GM23248 (cell line): ENCODE data around the gene MRPL18. TPM values are rescaled to one million over a fixed set of nuclear protein-coding genes. Genes with fewer than 3 reads are reported as not detected.

ENCODE experiments used
- DNase-seq: peaks from one replicate; pipeline ENCODE4 v3.0.0-alpha.2; 2015
- H2AFZ ChIP-seq: fragments of 200-600 bp; sonication (generic); 2 replicates; pipeline ENCODE4 v1.6.1; 2016; ENCODE audit warnings: antibody characterized with exemption
- H3F3A ChIP-seq: fragments of 200-600 bp; sonication (generic); 2 replicates; pipeline ENCODE4 v1.6.1; 2016; ENCODE audit warnings: mild to moderate bottlenecking, antibody characterized with exemption, mixed run types; ENCODE audit not compliant: insufficient read depth
- H3K27ac ChIP-seq: fragments of 200-600 bp; sonication (generic); 2 replicates; pipeline ENCODE4 v1.5.1; 2016; ENCODE audit warnings: mild to moderate bottlenecking
- H3K27me3 ChIP-seq: fragments of 200-600 bp; sonication (generic); replicated peaks from 2 replicates; pipeline ENCODE4 v1.6.1; 2016; ENCODE audit warnings: mild to moderate bottlenecking; ENCODE audit not compliant: insufficient read depth
- H3K36me3 ChIP-seq: fragments of 200-600 bp; sonication (generic); 2 replicates; pipeline ENCODE4 v1.6.1; 2016; ENCODE audit warnings: low read depth, mild to moderate bottlenecking
- H3K4me1 ChIP-seq: fragments of 200-600 bp; sonication (generic); 2 replicates; pipeline ENCODE4 v1.6.1; 2016; ENCODE audit warnings: mild to moderate bottlenecking; ENCODE audit not compliant: insufficient read depth
- H3K4me2 ChIP-seq: fragments of 200-600 bp; sonication (generic); one replicate; pipeline ENCODE4 v1.6.1; 2016; ENCODE audit warnings: mild to moderate bottlenecking; ENCODE audit not compliant: unreplicated experiment
- H3K4me3 ChIP-seq: fragments of 200-600 bp; sonication (generic); 2 replicates; pipeline ENCODE4 v1.5.1; 2016; ENCODE audit warnings: mild to moderate bottlenecking
- H3K79me2 ChIP-seq: fragments of 200-600 bp; sonication (generic); 2 replicates; pipeline ENCODE4 v1.6.1; 2016; ENCODE audit warnings: mild to moderate bottlenecking; ENCODE audit not compliant: insufficient read depth
- H3K9ac ChIP-seq: fragments of 200-600 bp; sonication (generic); 2 replicates; pipeline ENCODE4 v1.6.1; 2016; ENCODE audit warnings: mild to moderate bottlenecking
- H3K9me2 ChIP-seq: fragments of 200-600 bp; sonication (generic); 2 replicates; pipeline ENCODE4 v1.6.1; 2016; ENCODE audit warnings: mixed run types, mild to moderate bottlenecking, moderate library complexity; ENCODE audit not compliant: insufficient read depth
- H3K9me3 ChIP-seq: fragments of 200-600 bp; sonication (generic); one replicate; pipeline ENCODE4 v1.6.1; 2017; ENCODE audit warnings: low read depth
- H4K20me1 ChIP-seq: fragments of 200-600 bp; sonication (generic); 2 replicates; pipeline ENCODE4 v1.6.0; 2016; ENCODE audit not compliant: insufficient read depth
- EZH2 ChIP-seq: fragments of 200-600 bp; sonication (generic); IDR thresholded peaks from 2 replicates; pipeline ENCODE4 v1.6.1; 2018; ENCODE audit warnings: antibody characterized with exemption, mild to moderate bottlenecking; ENCODE audit not compliant: insufficient read depth, poor library complexity, severe bottlenecking
- EZH2phosphoT487 ChIP-seq: fragments of 200-600 bp; sonication (generic); IDR thresholded peaks from 2 replicates; pipeline ENCODE4 v1.6.1; 2018; ENCODE audit warnings: antibody characterized with exemption, moderate library complexity, mild to moderate bottlenecking, low read depth; ENCODE audit not compliant: insufficient read depth
- WGBS, 2 experiments: methylation state at CpG; one replicate each; pipeline ENCODE4 v1.1.6; 2015 to 2017; ENCODE audit warnings: low lambda C conversion rate in 2 of 2, low coverage in 1 of 2; ENCODE audit errors: missing lambda C conversion rate in 2 of 2; 5-methylcytosine and 5-hydroxymethylcytosine counted together
- in situ Hi-C: fragments of 300-500 bp; cut with MboI; formaldehyde crosslinking; loops from 2 replicates; pipeline ENCODE4 v1.15.0; 2020
- polyA plus RNA-seq: library from polyadenylated mRNA; unstranded; fragments of >200 nt; fragmentation: Nextera tagmentation; extraction: Ambion mirVana; gene quantifications from 2 replicates; pipeline ENCODE4 v1.2.1, GENCODE V29; 2016
- total RNA-seq: library from RNA; depleted of rRNA; stranded (reverse); fragments of >200 nt; shearing (Covaris generic); gene quantifications from 2 replicates; pipeline ENCODE4 v1.2.3, GENCODE V29; 2014

MRPL18 gene
- total and polyA plus RNA-seq, 2 experiments from 2014 or later, result 91.3 to 110 TPM

DNA sequence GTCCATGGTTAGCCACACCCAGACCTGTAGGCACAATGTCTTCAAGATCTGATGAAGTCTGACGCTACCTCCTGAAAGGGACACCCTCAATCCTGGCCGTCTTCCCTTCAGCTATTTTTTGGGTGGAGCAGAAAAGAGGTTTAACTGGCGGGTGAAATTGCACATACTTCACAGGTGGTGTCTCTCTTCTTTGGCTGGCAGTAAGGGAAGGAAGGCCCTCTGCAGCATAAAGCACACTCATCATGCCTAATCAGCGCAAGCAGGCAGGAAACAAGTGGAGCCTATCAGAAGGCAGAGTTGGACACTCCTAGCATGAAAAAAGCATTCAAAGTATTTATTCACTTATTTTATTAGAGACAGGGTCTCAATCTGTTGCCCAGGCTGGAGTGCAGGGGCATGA lies 42.7 kb downstream of the MRPL18 start:
- in situ Hi-C loops, result no loop called here
- Histone ChIP-seq H3K4me3 (no peak overlapping the region), H3K4me2 (no peak overlapping the region), H3K27ac (no peak overlapping the region), H3K9me2 (no peaks in the 10 kb centered on the region), H3K9me3 (no peaks in the 10 kb centered on the region), H3K36me3 (no peaks in the 10 kb centered on the region), H3K4me1 (no peaks in the 10 kb centered on the region), H3F3A (no peaks in the 10 kb centered on the region), H3K9ac (no peak overlapping the region), H2AFZ (no peak overlapping the region), H3K27me3 (no peaks in the 10 kb centered on the region), H4K20me1 (no peaks in the 10 kb centered on the region), H3K79me2 (no peaks in the 10 kb centered on the region)
- no peak for DNase-seq
- TF ChIP-seq EZH2 (no peak), EZH2phosphoT487 (no peak)
- 75 to 77% methylated on average over 4 of the region's 4 CpGs for WGBS, 2 experiments

DNA sequence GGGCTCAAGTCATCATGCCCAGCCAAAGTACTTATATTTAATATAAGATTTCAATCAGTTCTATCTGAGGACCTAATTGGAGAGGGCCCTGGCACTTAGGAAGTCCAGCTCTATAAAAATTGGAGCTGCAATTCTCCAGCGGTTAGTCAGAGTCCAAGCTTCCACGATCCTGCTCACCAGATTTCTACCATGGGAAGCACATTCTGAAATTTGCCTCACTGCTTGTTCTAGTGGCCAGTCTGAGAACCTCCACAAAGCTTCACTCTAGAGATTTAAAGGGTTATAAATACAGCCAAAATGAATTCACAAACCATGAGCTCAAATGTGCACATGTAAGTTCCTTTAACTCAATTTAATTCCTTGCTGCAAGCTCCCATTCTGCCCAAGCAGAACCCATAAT lies 43.3 kb downstream of the MRPL18 start:
- H3K9me3 ChIP-seq, result no peaks in the 10 kb centered on the region
- no peaks in the 10 kb centered on the region for H3K9me2 ChIP-seq
- 44 to 55% methylated on average over 2 of the region's 2 CpGs for WGBS, 2 experiments
- no peaks in the 10 kb centered on the region for H3K4me1 ChIP-seq
- H3K9ac ChIP-seq, result no peak overlapping the region
- H2AFZ ChIP-seq, result no peak overlapping the region
- no peaks in the 10 kb centered on the region for H4K20me1 ChIP-seq
- H3K27me3 ChIP-seq, result no peaks in the 10 kb centered on the region
- in situ Hi-C loops, result no loop called here
- H3K36me3 ChIP-seq, result no peaks in the 10 kb centered on the region
- no peak overlapping the region for H3K4me2 ChIP-seq
- H3K27ac ChIP-seq, result no peak overlapping the region
- DNase-seq, result peak; percentile 59
- no peak overlapping the region for H3K4me3 ChIP-seq
- H3F3A ChIP-seq, result no peaks in the 10 kb centered on the region
- no peak for TF ChIP-seq EZH2phosphoT487
- TF ChIP-seq EZH2, result no peak
- H3K79me2 ChIP-seq, result no peaks in the 10 kb centered on the region

GRCh38 chr6:159833997-159834603 lies 43.8 kb downstream of the MRPL18 start:
- H3K4me2 ChIP-seq, result no peak overlapping the region
- no peaks in the 10 kb centered on the region for H3K36me3 ChIP-seq
- no peak overlapping the region for H3K27ac ChIP-seq
- no peak overlapping the region for H2AFZ ChIP-seq
- no peak for TF ChIP-seq EZH2
- no peak for TF ChIP-seq EZH2phosphoT487
- no peaks in the 10 kb centered on the region for H3K9me3 ChIP-seq
- H3K79me2 ChIP-seq, result no peaks in the 10 kb centered on the region
- no peak overlapping the region for H3K9ac ChIP-seq
- no peaks in the 10 kb centered on the region for H4K20me1 ChIP-seq
- H3K4me1 ChIP-seq, result no peaks in the 10 kb centered on the region
- H3K9me2 ChIP-seq, result no peaks in the 10 kb centered on the region
- no peaks in the 10 kb centered on the region for H3F3A ChIP-seq
- 72 to 82% methylated on average over 4 to 5 of the region's 5 CpGs for WGBS, 2 experiments
- no peaks in the 10 kb centered on the region for H3K27me3 ChIP-seq
- in situ Hi-C loops, result no loop called here
- no peak for DNase-seq
- no peak overlapping the region for H3K4me3 ChIP-seq

DNA sequence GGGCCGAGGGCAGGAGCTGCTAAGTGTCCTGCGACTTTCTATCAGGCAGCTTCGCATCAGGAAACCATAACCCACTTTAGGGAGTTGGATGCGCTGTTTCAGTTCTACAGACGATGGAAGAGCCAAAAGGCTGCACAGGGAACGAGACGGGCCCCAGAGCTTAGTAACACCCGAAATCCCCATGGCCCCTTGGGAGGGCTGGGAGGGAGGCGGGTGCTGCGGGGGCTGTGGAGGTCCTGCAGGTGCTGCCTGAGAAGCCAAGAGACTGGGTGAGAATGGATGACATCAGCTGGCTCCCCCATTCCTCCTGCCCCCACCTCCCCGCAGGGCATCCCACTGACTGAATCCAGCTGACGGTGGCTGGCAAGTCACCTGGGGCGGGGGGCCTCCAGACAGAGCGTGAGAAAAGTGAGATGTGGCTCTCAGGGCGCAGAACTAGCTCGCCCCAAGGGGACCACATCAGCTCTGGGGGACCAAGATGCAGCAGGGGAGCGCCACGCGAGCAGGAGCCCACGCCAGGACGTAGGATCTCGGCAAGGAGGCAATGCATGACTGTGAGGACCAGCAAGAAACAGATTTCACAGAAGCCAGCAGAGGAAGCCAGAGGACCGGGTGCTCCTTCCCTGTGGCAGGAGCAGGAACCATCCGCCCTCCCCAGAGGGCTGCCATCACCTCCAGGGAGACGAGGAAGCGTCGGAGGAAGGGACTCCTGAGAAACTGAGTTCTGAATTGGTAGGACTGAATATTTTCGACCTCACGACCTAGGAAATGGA lies 46.6 kb downstream of the MRPL18 start:
- Histone ChIP-seq H3K9me3 (no peaks in the 10 kb centered on the region), H3K9me2 (no peaks in the 10 kb centered on the region), H3K27me3 (no peaks in the 10 kb centered on the region), H3K27ac (no peak overlapping the region), H3K4me3 (no peak overlapping the region), H4K20me1 (no peaks in the 10 kb centered on the region), H3K4me1 (no peaks in the 10 kb centered on the region), H3K9ac (no peak overlapping the region), H3F3A (no peaks in the 10 kb centered on the region), H3K79me2 (no peaks in the 10 kb centered on the region), H3K4me2 (no peak overlapping the region), H2AFZ (no peak overlapping the region), H3K36me3 (no peaks in the 10 kb centered on the region)
- DNase-seq, result no peak
- WGBS, 2 experiments, result 72 to 77% methylated on average over 21 to 29 of the region's 29 CpGs
- no peak for TF ChIP-seq EZH2
- TF ChIP-seq EZH2phosphoT487, result no peak
- in situ Hi-C loops, result no loop called here
